HG03575 (cell line): ENCODE data around the gene PPP1CB.
"Not testable (repeated sequence)": the region's sequence is repeated elsewhere in the genome, so short reads cannot be mapped to it uniquely, and the experiment has no call there.

Experiments used
- ATAC-seq: cut with Tn5 transposase; IDR thresholded peaks from one replicate; pipeline ENCODE4 v1.9.1; 2021; ENCODE audit not compliant: unreplicated experiment, insufficient number of reproducible peaks, low FRiP score; ENCODE audit errors: extremely low read depth

Gene PPP1CB

GRCh38 chr2:28736034-28736433, 15.6 kb upstream of the PPP1CB start:
- no peak for ATAC-seq

DNA sequence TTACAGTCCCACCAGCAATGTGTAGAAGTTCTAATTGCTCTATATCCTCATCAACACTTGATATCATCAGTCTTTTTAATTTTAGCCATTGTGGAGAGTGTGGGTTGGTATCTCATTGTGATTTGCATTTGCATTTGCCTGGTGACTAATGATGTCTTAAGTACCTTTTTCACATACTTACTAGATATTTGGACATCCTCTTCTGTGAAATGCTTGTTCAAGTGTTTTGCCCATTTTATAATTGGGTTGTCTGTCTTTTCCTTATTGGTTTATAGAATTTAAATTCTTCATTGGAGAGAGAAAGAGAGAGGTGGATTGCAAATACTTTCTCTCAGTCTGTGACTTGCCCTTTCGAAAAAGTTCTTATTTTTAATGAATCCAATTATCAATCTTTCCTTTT, 14.0 kb upstream of the PPP1CB start:
- no peak for ATAC-seq

DNA sequence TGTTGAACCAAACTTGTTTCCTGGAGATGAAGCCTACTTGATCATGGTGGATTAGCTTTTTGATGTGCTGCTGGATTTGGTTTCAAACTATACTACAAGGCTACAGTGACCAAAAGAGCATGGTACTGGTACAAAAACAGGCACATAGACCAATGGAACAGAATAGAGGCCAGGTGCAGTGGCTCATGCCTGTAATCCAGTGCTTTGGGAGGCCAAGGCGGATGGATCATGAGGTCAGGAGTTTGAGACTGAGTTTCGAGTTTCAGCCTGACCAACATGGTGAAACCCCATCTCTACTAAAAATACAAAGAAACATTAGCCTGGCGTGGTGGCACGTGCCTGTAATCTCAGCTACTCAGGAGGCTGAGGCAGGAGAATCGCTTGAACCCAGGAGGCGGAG, 9.0 kb upstream of the PPP1CB start:
- ATAC-seq, result not testable (repeated sequence)

GRCh38 chr2:28745225-28745624, 6.4 kb upstream of the PPP1CB start:
- ATAC-seq, result no peak

- no peak for ATAC-seq
Observed at GRCh38 chr2:28745876-28746275, 5.8 kb upstream of the PPP1CB start.

DNA sequence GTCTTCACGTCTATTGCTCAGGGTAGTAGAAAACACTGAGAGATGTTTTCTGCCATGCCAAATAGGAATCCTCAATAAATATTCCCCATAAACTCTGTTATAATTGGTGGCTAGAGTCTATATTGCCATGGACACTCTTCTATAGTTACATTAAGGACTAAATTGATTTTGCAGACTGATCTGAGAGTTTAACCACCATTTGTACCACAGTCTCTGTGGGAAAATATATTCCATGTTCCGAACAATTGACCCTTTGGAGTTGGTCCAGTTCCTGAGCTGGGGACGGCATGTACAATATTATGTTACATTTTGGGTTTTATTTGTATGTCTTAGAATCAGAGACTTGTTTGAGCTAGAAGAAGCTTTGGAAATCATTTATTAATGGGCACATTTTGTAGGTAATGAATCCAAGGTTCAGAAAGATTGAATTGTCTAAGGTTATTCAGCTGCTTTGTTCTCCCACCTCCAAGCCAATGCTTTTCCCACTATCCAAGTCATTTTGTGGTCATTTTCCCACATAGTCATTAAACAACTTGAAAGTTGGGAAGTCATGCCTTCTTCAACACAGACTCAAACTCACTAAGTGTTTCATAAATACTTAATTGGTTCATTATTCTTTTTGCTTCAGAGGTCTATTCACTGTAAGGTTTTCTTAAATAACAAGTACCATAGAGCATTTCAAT, 5.1 kb upstream of the PPP1CB start:
- no peak for ATAC-seq

DNA sequence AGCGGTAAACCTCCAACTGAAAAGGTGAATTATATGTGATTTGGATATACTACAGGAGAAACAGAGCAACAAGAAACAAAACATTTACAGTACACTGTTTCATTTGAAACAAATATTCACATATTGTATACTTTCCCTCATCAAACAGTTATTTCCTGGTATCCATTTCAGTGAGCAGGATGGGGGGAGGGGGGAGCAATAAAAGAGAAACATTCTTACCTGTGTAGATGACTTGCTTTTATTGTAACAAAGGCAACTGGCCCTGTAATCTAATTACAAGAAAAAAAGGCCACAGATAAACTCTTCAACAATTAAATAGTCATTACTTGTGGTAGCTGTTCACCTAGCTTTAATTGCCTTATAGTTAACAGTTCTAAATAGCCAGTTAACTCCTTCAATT, 3.9 kb upstream of the PPP1CB start:
- no peak for ATAC-seq

DNA sequence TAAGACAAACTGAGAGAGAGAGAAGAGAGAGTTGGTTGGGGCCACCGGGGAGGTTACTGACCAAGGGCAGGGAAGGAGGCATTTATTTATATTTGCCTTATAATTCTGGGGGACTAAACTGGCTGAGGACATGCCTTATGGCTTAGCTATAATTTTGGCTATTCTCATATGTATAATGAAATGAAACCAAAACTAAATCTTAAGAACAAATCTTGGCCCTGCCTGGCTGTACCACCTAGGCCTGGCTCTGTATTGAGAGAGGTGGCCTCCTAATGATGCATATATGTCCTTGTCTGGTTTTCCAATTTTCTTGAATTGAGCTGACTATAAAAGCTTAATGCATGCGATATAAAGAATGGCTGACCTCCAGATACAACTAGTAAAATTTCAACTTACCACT, 3.5 kb upstream of the PPP1CB start:
- no peak for ATAC-seq

GRCh38 chr2:28748941-28749340, 2.7 kb upstream of the PPP1CB start:
- no peak for ATAC-seq

DNA sequence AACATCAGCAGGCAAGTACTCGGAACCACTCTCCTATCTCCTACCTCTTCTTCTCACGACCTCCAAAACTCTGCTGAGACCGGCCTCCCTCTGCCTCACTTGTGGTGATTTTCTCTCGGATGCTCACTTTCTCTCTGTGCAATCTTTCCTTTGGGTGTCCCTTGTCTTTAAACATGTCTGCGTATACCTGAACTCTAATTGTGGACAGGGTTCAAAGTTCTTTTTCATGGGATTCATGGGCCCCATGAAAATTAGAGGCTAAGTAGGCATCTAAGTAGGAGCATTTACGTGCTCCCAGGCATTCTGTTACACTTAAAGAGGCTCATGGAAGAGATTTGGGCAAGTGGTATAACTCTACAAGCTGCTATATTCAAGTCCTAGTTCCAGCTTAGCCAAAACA, 2.1 kb upstream of the PPP1CB start:
- no peak for ATAC-seq

DNA sequence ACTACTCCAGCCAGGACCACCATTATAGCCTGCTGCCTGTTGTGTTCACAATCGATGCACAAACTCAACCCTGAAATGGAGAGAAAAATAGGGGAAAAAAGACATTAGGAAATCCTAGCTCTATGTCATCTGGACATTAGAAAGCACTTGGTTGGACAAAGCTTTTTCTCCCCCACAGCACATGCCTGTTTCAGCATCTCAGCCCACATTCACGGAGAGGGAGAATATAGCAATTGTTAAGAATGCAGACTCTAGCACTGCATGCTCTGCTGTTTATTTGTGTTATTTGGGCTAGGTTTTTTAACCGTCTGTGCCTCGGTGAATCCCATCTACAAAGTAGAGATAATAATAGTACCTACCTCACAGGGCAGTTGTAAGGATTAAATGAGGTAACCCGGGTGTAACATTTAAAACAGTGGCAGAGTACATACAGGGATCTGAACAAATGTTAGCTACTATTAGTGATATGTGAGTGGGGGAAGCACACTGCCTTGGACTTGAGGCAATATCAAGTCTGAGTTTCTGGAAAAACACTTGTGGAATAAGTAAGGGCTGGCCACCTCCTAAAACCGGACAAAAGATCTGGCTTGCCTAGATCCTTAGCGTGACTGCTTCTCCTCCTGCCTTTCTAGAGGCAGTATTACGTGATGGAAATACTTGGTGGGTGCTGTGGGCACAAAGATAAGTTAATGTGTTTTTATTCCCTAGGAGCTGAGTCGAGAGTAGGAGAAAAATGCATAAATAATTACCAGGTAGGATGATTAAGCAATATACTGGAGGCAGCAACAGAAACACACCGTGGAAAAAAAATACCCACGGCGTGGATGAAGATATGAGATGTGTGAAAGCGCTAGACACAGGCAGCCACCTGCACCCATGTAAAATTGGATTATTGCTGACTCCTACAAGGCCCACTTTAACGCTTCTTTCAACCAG, 1.0 kb upstream of the PPP1CB start:
- no peak for ATAC-seq

GRCh38 chr2:28751956-28752630, 463 bp downstream of the PPP1CB start:
- peak; percentile 14 for ATAC-seq

DNA sequence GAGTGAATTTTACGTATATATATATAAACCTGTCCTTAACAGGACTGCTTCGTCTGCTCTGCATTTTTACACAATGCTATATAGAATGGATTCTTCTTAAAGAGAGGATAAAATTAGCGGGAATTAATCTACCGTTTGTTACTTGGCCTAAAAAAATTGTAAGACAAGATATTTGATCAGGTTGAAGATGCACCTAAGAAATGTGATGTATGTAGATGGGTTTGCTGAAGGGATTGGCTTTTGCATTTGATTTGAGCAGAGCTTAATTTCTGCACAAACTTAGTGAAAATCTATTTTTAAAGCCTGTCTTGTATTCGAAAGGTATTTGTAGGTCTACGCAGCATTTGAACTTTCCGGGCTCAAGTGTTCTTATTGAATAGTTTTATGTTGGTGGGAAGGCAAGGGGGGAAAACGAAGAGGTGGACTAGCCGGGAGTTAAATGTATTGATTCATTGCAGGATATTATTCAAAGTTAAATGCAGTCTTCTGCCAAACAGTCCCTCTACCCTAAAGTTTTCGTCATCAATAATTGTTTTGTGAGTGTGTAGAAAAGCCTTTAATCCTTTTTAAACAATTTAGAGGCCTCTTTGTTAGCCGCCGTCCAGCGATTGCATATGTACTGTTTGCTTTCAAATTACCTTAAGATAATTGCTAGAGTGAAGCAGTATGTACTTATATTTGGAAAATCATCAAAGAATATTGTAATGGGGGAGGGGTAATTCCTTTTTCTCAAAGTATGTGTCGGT, 1.2 kb downstream of the PPP1CB start:
- ATAC-seq, result no peak

- ATAC-seq, result no peak
Observed at GRCh38 chr2:28754321-28754720, 2.7 kb downstream of the PPP1CB start.

GRCh38 chr2:28755421-28755820, 3.8 kb downstream of the PPP1CB start:
- ATAC-seq, result no peak

DNA sequence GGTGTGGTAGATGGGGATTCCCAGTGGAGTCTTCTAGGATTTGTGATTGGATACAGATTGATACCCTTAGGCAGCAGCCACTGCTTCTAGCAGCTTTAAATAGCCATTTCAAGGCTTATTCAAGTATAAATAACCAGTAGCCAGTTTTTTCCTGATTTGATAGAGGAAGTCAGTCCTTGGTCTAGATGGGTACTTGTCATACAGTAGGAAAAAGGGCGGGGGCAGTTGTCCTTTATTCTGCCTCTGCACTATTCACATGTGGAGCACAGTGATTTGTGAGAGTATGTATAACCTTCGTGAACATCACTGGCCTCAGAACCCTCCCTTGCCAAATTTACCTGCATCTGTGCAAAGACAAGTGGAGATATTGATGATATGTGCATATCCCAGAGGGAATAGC, 6.8 kb downstream of the PPP1CB start:
- no peak for ATAC-seq

GRCh38 chr2:28761420-28761819, 9.8 kb downstream of the PPP1CB start:
- no peak for ATAC-seq

- ATAC-seq, result no peak
Observed at GRCh38 chr2:28764909-28765711, 13.5 kb downstream of the PPP1CB start.
